Smooth muscle cell of the brain vasculature (primary cell): ENCODE data around the gene ARSD.
"Not testable (repeated sequence)": the region's sequence is repeated elsewhere in the genome, so short reads cannot be mapped to it uniquely, and the experiment has no call there.

Experiments
- DNase-seq: peaks from one replicate; pipeline ENCODE4 v3.0.0-alpha.2; 2012; ENCODE audit warnings: low read depth, low spot score

Gene ARSD

DNA sequence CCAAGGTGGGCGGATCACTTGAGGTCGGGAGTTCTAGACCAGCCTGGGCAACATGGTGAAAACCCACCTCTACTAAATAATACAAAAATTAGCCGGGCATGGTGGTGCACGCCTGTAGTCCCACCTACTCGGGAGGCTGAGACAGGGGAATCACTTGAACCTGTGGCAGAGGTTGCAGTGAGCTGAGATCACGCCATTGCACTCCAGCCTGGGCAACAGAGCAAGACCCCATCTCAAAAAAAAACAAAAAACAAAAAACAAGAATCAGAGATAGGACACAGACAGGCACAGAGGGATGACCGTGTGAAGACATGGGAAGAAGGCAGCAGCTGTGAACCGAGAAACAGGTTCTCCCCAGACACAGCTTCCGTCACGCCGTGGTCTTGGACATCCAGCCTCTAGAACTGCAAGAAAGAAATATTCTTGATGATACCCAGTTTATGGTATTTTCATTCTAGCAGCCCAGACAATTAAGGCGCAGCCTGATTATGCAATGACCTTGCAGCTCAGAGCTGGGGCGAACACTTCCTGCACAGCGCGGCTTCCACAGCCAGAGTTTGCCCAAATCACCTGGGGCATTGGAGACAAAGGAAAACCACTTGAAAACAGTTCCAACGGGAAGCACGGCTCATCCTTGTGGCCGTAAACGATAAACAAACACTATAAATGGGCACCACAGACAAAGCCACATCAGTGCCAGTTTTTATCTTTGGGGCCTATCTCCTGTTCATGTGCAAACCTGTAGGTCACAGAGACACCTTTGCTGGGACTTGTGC lies 4.2 kb upstream of the ARSD start:
- DNase-seq: no peak

DNA sequence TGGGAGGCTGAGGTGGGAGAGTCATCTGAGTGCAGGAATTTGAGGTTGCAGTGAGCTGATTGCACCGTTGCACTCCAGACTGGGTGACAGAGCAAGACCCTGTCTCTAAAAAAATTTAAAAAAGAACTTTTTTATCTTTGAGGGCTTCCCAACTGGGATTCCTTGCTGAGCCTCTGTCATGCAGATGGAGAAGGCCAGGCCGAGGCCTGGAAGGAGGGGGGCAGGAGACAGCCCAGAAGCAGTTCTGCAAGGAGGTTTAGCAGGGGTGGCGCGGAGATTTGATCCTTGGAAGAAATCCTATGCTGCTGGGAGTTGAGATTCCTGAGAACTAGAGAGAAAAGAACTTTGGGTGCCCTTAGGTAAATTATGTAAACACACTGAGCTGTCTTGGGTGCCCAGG lies 2.5 kb upstream of the ARSD start:
- no peak for DNase-seq

DNA sequence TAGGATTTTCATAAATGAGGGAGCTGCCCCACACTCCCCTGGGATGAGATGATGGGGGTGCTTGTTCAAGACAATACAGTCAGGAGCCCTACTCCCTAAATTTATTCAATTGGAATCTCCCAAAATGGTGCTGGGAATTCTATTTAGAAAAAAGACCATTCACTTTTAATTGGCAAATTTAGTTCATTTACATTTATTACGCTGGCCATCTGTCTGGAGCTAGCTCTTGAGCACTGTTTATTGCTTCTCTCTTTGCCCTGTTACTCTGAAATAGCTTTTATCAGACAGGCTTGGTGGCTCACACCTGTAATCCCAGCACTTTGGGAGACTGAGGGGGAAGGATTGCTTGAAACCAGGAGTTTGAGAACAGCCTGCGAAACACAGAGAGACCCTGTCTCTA lies 2.0 kb upstream of the ARSD start:
- DNase-seq: no peak

DNA sequence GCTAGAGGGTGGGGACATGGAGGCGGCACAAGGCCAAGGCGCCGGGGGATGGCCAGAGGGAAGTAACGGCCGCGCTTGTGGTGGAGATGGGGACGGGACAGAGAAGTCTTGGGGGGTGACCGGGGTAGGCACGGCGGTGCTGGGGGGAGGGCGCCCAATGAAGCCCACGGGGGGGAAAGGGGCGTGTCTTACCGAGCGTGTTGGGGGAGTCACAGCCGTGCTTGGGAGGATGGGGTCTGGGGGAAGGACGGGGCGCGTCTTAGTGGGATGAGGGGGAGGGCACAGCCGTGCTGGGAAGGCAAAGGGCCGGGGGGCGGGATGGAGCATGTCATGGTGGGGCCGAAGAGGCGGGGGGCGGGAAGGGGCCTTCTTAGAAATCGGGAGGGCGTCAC lies 952 bp downstream of the ARSD start:
- no peak for DNase-seq

- DNase-seq: no peak
Measured at GRCh38 chrX:2926664-2927275, 2.4 kb downstream of the ARSD start.

DNA sequence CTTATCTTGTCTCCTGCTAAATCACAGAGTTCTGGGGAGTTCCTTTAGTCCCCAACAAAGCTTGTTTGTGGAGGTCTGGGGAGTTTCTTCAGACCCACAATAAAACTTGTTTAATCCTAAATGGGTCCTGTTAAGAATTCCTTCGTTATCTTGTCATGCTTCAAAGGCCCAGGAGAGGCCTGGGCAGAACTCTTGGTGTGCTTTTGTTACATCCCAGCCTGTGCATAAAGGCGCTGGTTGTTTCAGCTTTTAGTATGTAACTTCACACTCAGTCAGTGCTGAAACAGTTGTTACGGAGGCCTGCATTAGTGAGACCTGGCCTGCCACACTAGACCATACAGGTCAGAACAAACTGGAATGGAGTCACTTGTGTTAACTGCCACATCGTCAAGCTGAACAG lies 2.9 kb downstream of the ARSD start:
- not testable (repeated sequence) for DNase-seq

- no peak for DNase-seq
Measured at GRCh38 chrX:2924151-2924550, 5.0 kb downstream of the ARSD start.

GRCh38 chrX:2921750-2922149 lies 7.4 kb downstream of the ARSD start:
- no peak for DNase-seq

- no peak for DNase-seq
Measured at GRCh38 chrX:2921193-2921592, 7.9 kb downstream of the ARSD start.

DNA sequence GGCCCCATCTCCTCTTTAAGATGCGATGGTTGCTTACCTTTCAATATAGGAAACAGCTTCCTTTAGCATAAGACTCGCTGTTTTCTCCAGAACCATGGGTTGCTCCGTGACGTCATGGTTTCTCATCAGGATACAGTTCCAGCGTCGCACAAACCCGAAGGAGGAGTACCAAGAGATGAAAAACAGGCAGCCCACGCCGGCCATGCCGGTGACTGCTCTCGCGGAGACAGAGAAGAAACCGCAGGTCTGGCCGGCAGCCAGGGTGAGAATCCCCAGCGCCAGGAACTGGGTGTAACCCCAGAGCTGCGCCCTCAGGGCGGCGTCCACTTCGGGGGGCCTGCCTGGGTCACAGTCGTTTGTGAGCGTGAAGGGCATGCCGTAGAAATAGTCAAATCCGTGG lies 11.4 kb downstream of the ARSD start:
- no peak for DNase-seq

DNA sequence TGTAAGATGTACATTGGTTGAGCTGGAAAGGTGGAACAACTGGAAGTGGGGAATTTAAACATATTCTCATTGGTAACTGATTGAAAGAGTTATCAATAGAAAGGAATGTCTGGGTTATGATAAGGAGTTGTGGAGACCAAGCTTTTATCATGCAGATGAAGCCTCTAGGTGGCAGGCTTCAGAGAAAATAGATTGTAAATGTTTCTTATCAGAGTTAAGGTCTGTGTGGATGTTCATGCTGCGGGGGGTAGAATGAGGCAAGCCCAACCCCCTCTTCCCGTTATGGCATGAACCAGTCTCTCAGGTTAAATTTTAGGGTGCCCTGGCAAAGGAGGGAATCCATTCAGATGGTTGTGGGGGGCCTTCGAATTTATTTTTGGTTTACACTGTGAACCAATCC lies 16.0 kb downstream of the ARSD start:
- DNase-seq: no peak

GRCh38 chrX:2910109-2910508 lies 19.0 kb downstream of the ARSD start:
- DNase-seq: no peak

GRCh38 chrX:2908125-2908685 lies 20.9 kb downstream of the ARSD start:
- DNase-seq: no peak

- DNase-seq: no peak
Measured at GRCh38 chrX:2907295-2907694, 21.8 kb downstream of the ARSD start.

- no peak for DNase-seq
Measured at GRCh38 chrX:2903366-2903765, 25.8 kb downstream of the ARSD start.

GRCh38 chrX:2902841-2903240 lies 26.3 kb downstream of the ARSD start:
- DNase-seq: no peak

- DNase-seq: no peak
Measured at GRCh38 chrX:2901367-2902036, 27.6 kb downstream of the ARSD start.

GRCh38 chrX:2898846-2899512 lies 30.2 kb downstream of the ARSD start:
- no peak for DNase-seq

DNA sequence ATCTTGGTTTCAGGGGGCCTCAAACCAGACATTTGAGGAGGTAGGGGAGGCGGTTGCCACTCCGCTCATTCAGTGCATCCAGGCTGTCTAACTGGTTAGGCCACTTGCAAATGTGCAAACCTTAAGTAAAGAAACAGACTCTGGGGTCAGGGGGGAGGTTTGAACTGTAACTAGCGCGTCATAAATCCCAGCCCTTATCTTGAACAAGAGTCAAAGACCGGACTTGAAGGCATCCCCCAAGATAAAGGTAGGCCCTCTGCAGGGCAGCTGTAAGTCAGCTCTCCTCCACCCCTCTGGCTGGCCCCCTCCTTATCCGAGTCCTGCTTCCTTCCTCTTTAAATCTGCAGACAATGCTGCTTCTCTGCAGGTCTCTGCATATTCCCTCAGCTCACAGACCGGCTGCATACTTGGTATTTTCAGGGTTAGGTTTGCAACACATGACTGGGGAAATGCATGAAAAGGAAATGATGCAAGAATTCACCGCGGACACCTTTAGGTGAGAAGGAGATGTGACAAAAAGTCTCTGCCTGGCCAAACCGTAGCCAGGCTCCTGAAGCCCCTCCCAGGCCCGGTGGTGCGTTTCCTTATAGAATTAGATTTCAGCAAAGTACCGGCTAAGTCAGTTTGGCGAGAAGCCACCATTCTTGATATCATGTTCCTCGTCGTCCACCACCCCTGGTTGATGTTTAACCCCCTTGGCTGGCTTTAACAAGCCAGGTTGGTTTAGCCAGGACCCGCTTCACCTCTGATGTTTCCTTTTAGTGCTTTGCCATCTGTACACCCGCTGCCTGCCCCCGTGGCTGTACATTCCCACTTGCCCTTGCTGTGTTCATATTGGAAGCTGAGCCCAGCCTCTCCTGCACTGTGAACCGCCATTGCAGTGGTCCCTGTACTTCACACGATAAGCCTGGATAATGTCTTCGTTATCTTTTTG lies 31.2 kb downstream of the ARSD start:
- not testable (repeated sequence) for DNase-seq

GRCh38 chrX:2897311-2897689 lies 31.8 kb downstream of the ARSD start:
- DNase-seq: no peak

DNA sequence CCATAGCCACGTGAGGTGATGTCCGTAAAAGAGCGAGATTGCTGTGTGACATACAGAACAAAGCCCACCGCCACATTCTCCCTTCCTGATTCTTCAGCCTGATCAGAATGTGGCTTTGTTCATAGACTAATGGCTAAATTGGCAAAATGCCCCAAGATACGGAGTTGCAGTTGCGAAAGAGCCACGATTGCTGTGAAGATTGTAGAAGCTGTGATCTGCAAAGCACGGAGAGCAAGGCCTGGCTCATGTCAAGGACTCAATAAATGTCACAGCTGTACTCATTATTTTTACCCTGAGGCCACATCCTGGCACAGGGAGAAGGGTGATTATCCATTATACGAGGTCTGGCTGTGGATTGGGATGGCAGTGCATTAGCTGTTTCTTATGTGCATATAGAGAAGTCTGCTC lies 34.2 kb downstream of the ARSD start:
- no peak for DNase-seq
